ENCODE results near the gene VIPR2.

VIPR2 gene

GRCh38 chr7:159027056-159027788, 117.4 kb downstream of the VIPR2 start:
- WGBS, 2 donors (ENCODE audit: extremely low coverage in 2 of 2, insufficient read length in 2 of 2, insufficient replicate concordance in 1 of 2): no CpG with 5 or more reads among the region's 22 CpGs
- peak overlapping the region; percentile 98 for H2AK5ac ChIP-seq (ENCODE audit: low read depth, low read length)
- H2BK5ac ChIP-seq (ENCODE audit: low read length): peak overlapping the region; percentile 99

GRCh38 chr7:159026271-159027055, 118.2 kb downstream of the VIPR2 start:
- Histone ChIP-seq H2AK5ac (ENCODE audit: low read depth, low read length) (peak overlapping the region; percentile 28), H3K9me3 (replicated peaks in 1 of 2; ENCODE audit: control insufficient read depth in 2 of 2, insufficient read depth in 1 of 2, low read depth in 1 of 2, low read length in 2 of 2) (no peaks in the 10 kb centered on the region), H3K79me1 (ENCODE audit: low read depth, low read length) (no peaks in the 10 kb centered on the region), H2BK120ac (ENCODE audit: low read depth, low read length) (no peak overlapping the region), H2BK15ac (ENCODE audit: low read length) (no peak overlapping the region), H3K27me3 (ENCODE audit: control insufficient read depth in 3 of 3, insufficient read depth in 3 of 3, low read depth in 1 of 3, low read length in 3 of 3) (peaks cover 0 to 52% (median 0%) of the 10 kb centered on the region in 3 experiments), H3K9ac (ENCODE audit: low read depth, low read length, poor library complexity) (no peak overlapping the region), H3K18ac (ENCODE audit: low read length) (peak overlapping the region; percentile 66), H3K27ac (replicated peaks; ENCODE audit: low read length) (peak overlapping the region; percentile 93), H3K23ac (ENCODE audit: low read depth, low read length, poor library complexity) (no peak overlapping the region), H3K36me3 (replicated peaks in 1 of 2; ENCODE audit: control insufficient read depth in 2 of 2, insufficient read depth in 2 of 2, low read length in 2 of 2) (no peaks in the 10 kb centered on the region), H3K4ac (ENCODE audit: low read length) (no peak overlapping the region), H2BK12ac (ENCODE audit: low read length) (no peak overlapping the region), H4K91ac (ENCODE audit: low read depth, low read length, poor library complexity) (peak overlapping the region; percentile 47), H3K14ac (ENCODE audit: low read length) (no peak overlapping the region), H3K4me1 (ENCODE audit: control insufficient read depth in 2 of 2, insufficient read depth in 1 of 2, low read depth in 1 of 2, low read length in 2 of 2) (peaks cover 25 to 38% of the 10 kb centered on the region in 2 donors), H2BK5ac (ENCODE audit: low read length) (peak overlapping the region; percentile 99), H3K4me3 (ENCODE audit: low read length in 2 of 2) (no peak overlapping the region), H3K4me2 (ENCODE audit: insufficient read depth, low read length, poor library complexity, severe bottlenecking) (no peak overlapping the region), H4K8ac (ENCODE audit: low read depth, low read length) (no peak overlapping the region), H2AFZ (ENCODE audit: low read length) (peak overlapping the region; percentile 80)
- WGBS, 2 donors (ENCODE audit: extremely low coverage in 2 of 2, insufficient read length in 2 of 2, insufficient replicate concordance in 1 of 2): no CpG with 5 or more reads among the region's 33 CpGs
- DNase-seq (ENCODE audit: low spot score): peak; percentile 73

More at GRCh38 chr7:159027056-159027788, 117.4 kb downstream of the VIPR2 start:
- H3K23ac ChIP-seq (ENCODE audit: low read depth, low read length, poor library complexity): peak overlapping the region; percentile 43
- H3K4me2 ChIP-seq (ENCODE audit: insufficient read depth, low read length, poor library complexity, severe bottlenecking): no peak overlapping the region
- peak overlapping the region; percentile 71 for H3K4ac ChIP-seq (ENCODE audit: low read length)
- H2BK12ac ChIP-seq (ENCODE audit: low read length): peak overlapping the region; percentile 97
- H3K4me3 ChIP-seq (ENCODE audit: low read length in 2 of 2): no peak overlapping the region
- peak overlapping the region; percentile 97 for H2BK120ac ChIP-seq (ENCODE audit: low read depth, low read length)
- no peaks in the 10 kb centered on the region for H3K36me3 ChIP-seq (replicated peaks in 1 of 2; ENCODE audit: control insufficient read depth in 2 of 2, insufficient read depth in 2 of 2, low read length in 2 of 2)
- H3K27me3 ChIP-seq (ENCODE audit: control insufficient read depth in 3 of 3, insufficient read depth in 3 of 3, low read depth in 1 of 3, low read length in 3 of 3): peaks cover 0 to 60% (median 0%) of the 10 kb centered on the region in 3 experiments
- no peak for DNase-seq (ENCODE audit: low spot score)
- H2BK15ac ChIP-seq (ENCODE audit: low read length): peak overlapping the region; percentile 93
- peak overlapping the region; percentile 74 for H4K91ac ChIP-seq (ENCODE audit: low read depth, low read length, poor library complexity)
- peak overlapping the region; percentile 98 for H3K18ac ChIP-seq (ENCODE audit: low read length)
- H2AFZ ChIP-seq (ENCODE audit: low read length): no peak overlapping the region
- peak overlapping the region; percentile 42 for H3K14ac ChIP-seq (ENCODE audit: low read length)
- H3K9me3 ChIP-seq (replicated peaks in 1 of 2; ENCODE audit: control insufficient read depth in 2 of 2, insufficient read depth in 1 of 2, low read depth in 1 of 2, low read length in 2 of 2): no peaks in the 10 kb centered on the region
- H3K9ac ChIP-seq (ENCODE audit: low read depth, low read length, poor library complexity): no peak overlapping the region
- H3K4me1 ChIP-seq (ENCODE audit: control insufficient read depth in 2 of 2, insufficient read depth in 1 of 2, low read depth in 1 of 2, low read length in 2 of 2): peaks cover 25 to 43% of the 10 kb centered on the region in 2 donors
- H3K79me1 ChIP-seq (ENCODE audit: low read depth, low read length): no peaks in the 10 kb centered on the region
- peak overlapping the region; percentile 29 for H4K8ac ChIP-seq (ENCODE audit: low read depth, low read length)
- H3K27ac ChIP-seq (replicated peaks; ENCODE audit: low read length): peak overlapping the region; percentile 93

GRCh38 chr7:159025161-159025779, 119.4 kb downstream of the VIPR2 start:
- no peak overlapping the region for H3K4me3 ChIP-seq (ENCODE audit: low read length in 2 of 2)
- H3K14ac ChIP-seq (ENCODE audit: low read length): peak overlapping the region; percentile 10
- peak overlapping the region; percentile 93 for H3K27ac ChIP-seq (replicated peaks; ENCODE audit: low read length)
- DNase-seq (ENCODE audit: low spot score): no peak
- no peak overlapping the region for H2AFZ ChIP-seq (ENCODE audit: low read length)
- no peak overlapping the region for H3K4me2 ChIP-seq (ENCODE audit: insufficient read depth, low read length, poor library complexity, severe bottlenecking)
- H3K27me3 ChIP-seq (ENCODE audit: control insufficient read depth in 3 of 3, insufficient read depth in 3 of 3, low read depth in 1 of 3, low read length in 3 of 3): peaks cover 0 to 42% (median 0%) of the 10 kb centered on the region in 3 experiments
- H3K79me1 ChIP-seq (ENCODE audit: low read depth, low read length): no peaks in the 10 kb centered on the region
- H3K9ac ChIP-seq (ENCODE audit: low read depth, low read length, poor library complexity): no peak overlapping the region
- H4K91ac ChIP-seq (ENCODE audit: low read depth, low read length, poor library complexity): peak overlapping the region; percentile 74
- peak overlapping the region; percentile 20 for H2AK5ac ChIP-seq (ENCODE audit: low read depth, low read length)
- peak overlapping the region; percentile 81 for H3K18ac ChIP-seq (ENCODE audit: low read length)
- peak overlapping the region; percentile 3 for H3K23ac ChIP-seq (ENCODE audit: low read depth, low read length, poor library complexity)
- H4K8ac ChIP-seq (ENCODE audit: low read depth, low read length): no peak overlapping the region
- H3K4me1 ChIP-seq (ENCODE audit: control insufficient read depth in 2 of 2, insufficient read depth in 1 of 2, low read depth in 1 of 2, low read length in 2 of 2): peaks cover 17 to 34% of the 10 kb centered on the region in 2 donors
- peak overlapping the region; percentile 66 for H2BK5ac ChIP-seq (ENCODE audit: low read length)
- no peak overlapping the region for H3K4ac ChIP-seq (ENCODE audit: low read length)
- H3K36me3 ChIP-seq (replicated peaks in 1 of 2; ENCODE audit: control insufficient read depth in 2 of 2, insufficient read depth in 2 of 2, low read length in 2 of 2): no peaks in the 10 kb centered on the region
- peak overlapping the region; percentile 99 for H2BK12ac ChIP-seq (ENCODE audit: low read length)
- no peaks in the 10 kb centered on the region for H3K9me3 ChIP-seq (replicated peaks in 1 of 2; ENCODE audit: control insufficient read depth in 2 of 2, insufficient read depth in 1 of 2, low read depth in 1 of 2, low read length in 2 of 2)
- H2BK120ac ChIP-seq (ENCODE audit: low read depth, low read length): peak overlapping the region; percentile 89
- peak overlapping the region; percentile 88 for H2BK15ac ChIP-seq (ENCODE audit: low read length)
- WGBS, 2 donors (ENCODE audit: extremely low coverage in 2 of 2, insufficient read length in 2 of 2, insufficient replicate concordance in 1 of 2): no CpG with 5 or more reads among the region's 20 CpGs
